Mononuclear cell (primary cell): ENCODE measurements around the gene USO1. TPM values are rescaled to one million over a fixed set of nuclear protein-coding genes. Genes with fewer than 3 reads are reported as not detected.
"Not testable (repeated sequence)": the region's sequence is repeated elsewhere in the genome, so short reads cannot be mapped to it uniquely, and the experiment has no call there.

ENCODE experiments used
- H3K27me3 ChIP-seq: 2 replicates; pipeline ENCODE4 v1.6.0; 2011; ENCODE audit warnings: low read length, control low read depth; ENCODE audit not compliant: insufficient read depth
- H3K4me1 ChIP-seq: 2 replicates; pipeline ENCODE4 v1.5.1; 2011; ENCODE audit warnings: mild to moderate bottlenecking, low read length, control low read depth; ENCODE audit not compliant: insufficient read depth
- H3K4me3 ChIP-seq: 2 replicates; pipeline ENCODE4 v1.5.1; 2011; ENCODE audit warnings: mild to moderate bottlenecking, low read length, moderate library complexity
- H3K9me3 ChIP-seq: 2 replicates; pipeline ENCODE4 v1.5.1; 2011; ENCODE audit warnings: low read depth, mild to moderate bottlenecking, control low read depth, low read length
- total RNA-seq: library from RNA; depleted of rRNA; stranded (reverse); fragments of >200 nt; gene quantifications from one replicate; pipeline ENCODE4 v1.2.3, GENCODE V29; 2012

Gene USO1
- 15.5 TPM for total RNA-seq

- Histone ChIP-seq H3K27me3 (no peaks in the 10 kb centered on the region), H3K4me3 (peak within 1 kb of the TSS; percentile 98), H3K9me3 (no peaks in the 10 kb centered on the region), H3K4me1 (peaks cover 27% of the 10 kb centered on the region)
Observed at GRCh38 chr4:75724066-75724866, at the start of gene USO1. TSS of gene USO1 (plus strand) at chr4:75724577. CDS start at chr4:75724820, 243 bp downstream.

- no peaks in the 10 kb centered on the region for H3K27me3 ChIP-seq
- peaks cover 16% of the 10 kb centered on the region for H3K4me1 ChIP-seq
- H3K4me3 ChIP-seq: no peak overlapping the region
- no peaks in the 10 kb centered on the region for H3K9me3 ChIP-seq
Observed at GRCh38 chr4:75675004-75675531, 49.3 kb upstream of the USO1 start.

- Histone ChIP-seq H3K9me3 (no peaks in the 10 kb centered on the region), H3K27me3 (no peaks in the 10 kb centered on the region), H3K4me1 (peaks cover 6% of the 10 kb centered on the region), H3K4me3 (no peak overlapping the region)
Observed at GRCh38 chr4:75678473-75678872, 45.9 kb upstream of the USO1 start.

- H3K27me3 ChIP-seq: no peaks in the 10 kb centered on the region
Observed at GRCh38 chr4:75678965-75679364, 45.4 kb upstream of the USO1 start.

GRCh38 chr4:75679876-75680575 is 44.4 kb upstream of the USO1 start:
- H3K9me3 ChIP-seq: no peaks in the 10 kb centered on the region
- H3K4me1 ChIP-seq: no peaks in the 10 kb centered on the region
- no peaks in the 10 kb centered on the region for H3K27me3 ChIP-seq
- no peak overlapping the region for H3K4me3 ChIP-seq

More at GRCh38 chr4:75678965-75679364, 45.4 kb upstream of the USO1 start:
- Histone ChIP-seq H3K4me1 (peaks cover 2% of the 10 kb centered on the region), H3K4me3 (no peak overlapping the region), H3K9me3 (no peaks in the 10 kb centered on the region)

GRCh38 chr4:75683482-75684155 is 40.8 kb upstream of the USO1 start:
- no peaks in the 10 kb centered on the region for H3K9me3 ChIP-seq
- no peak overlapping the region for H3K4me3 ChIP-seq
- no peaks in the 10 kb centered on the region for H3K27me3 ChIP-seq
- peaks cover 4% of the 10 kb centered on the region for H3K4me1 ChIP-seq

- H3K9me3 ChIP-seq: no peaks in the 10 kb centered on the region
Observed at GRCh38 chr4:75685546-75686189, 38.7 kb upstream of the USO1 start.

GRCh38 chr4:75686346-75686745 is 38.0 kb upstream of the USO1 start:
- Histone ChIP-seq H3K9me3 (no peaks in the 10 kb centered on the region), H3K27me3 (no peaks in the 10 kb centered on the region), H3K4me3 (no peak overlapping the region), H3K4me1 (peaks cover 4% of the 10 kb centered on the region)

More at GRCh38 chr4:75685546-75686189, 38.7 kb upstream of the USO1 start:
- Histone ChIP-seq H3K27me3 (no peaks in the 10 kb centered on the region), H3K4me1 (peaks cover 4% of the 10 kb centered on the region), H3K4me3 (no peak overlapping the region)

- not testable (repeated sequence) for H3K4me1 ChIP-seq, H3K9me3 ChIP-seq, H3K4me3 ChIP-seq, H3K27me3 ChIP-seq
Observed at GRCh38 chr4:75687125-75687524, 37.3 kb upstream of the USO1 start.

- not testable (repeated sequence) for H3K27me3 ChIP-seq, H3K9me3 ChIP-seq, H3K4me3 ChIP-seq, H3K4me1 ChIP-seq
Observed at GRCh38 chr4:75692066-75692465, 32.3 kb upstream of the USO1 start.

- peaks cover 16% of the 10 kb centered on the region for H3K4me1 ChIP-seq
- no peaks in the 10 kb centered on the region for H3K9me3 ChIP-seq
- no peaks in the 10 kb centered on the region for H3K27me3 ChIP-seq
- H3K4me3 ChIP-seq: no peak overlapping the region
Observed at GRCh38 chr4:75696071-75696470, 28.3 kb upstream of the USO1 start.

- H3K9me3 ChIP-seq: no peaks in the 10 kb centered on the region
- H3K27me3 ChIP-seq: no peaks in the 10 kb centered on the region
- peaks cover 16% of the 10 kb centered on the region for H3K4me1 ChIP-seq
- no peak overlapping the region for H3K4me3 ChIP-seq
Observed at GRCh38 chr4:75696581-75696980, 27.8 kb upstream of the USO1 start.

- H3K27me3 ChIP-seq: no peaks in the 10 kb centered on the region
- H3K9me3 ChIP-seq: no peaks in the 10 kb centered on the region
- H3K4me1 ChIP-seq: peaks cover 16% of the 10 kb centered on the region
- no peak overlapping the region for H3K4me3 ChIP-seq
Observed at GRCh38 chr4:75698162-75698962, 26.0 kb upstream of the USO1 start.

GRCh38 chr4:75698963-75699228 is 25.5 kb upstream of the USO1 start:
- Histone ChIP-seq H3K4me3 (no peak overlapping the region), H3K4me1 (peaks cover 16% of the 10 kb centered on the region), H3K27me3 (no peaks in the 10 kb centered on the region), H3K9me3 (no peaks in the 10 kb centered on the region)
